HepG2 (cell line): Measurements from ENCODE around the gene XRCC1. TPM values are rescaled to one million over a fixed set of nuclear protein-coding genes. Genes with fewer than 3 reads are reported as not detected.
A peak's percentile ranks its signal among the peaks of the same experiment; 100 is the strongest.

Source experiments
- ATAC-seq: fragments of 200-7000 bp; cut with Tn5 transposase; 3 replicates; pipeline ENCODE4 v1.9.1; 2020; ENCODE audit warnings: mild to moderate bottlenecking, moderate library complexity
- BruUV-seq: library from RNA; stranded (reverse); fragments of 400-500 nt; replicated peaks from 2 replicates; lab custom pipeline; 2021; lab: Mats Ljungman, UMichigan
- CTCF ChIA-PET: fragments of 300-600 bp; formaldehyde crosslinking; extraction: SDS; loops from one replicate; lab custom pipeline; 2021; ENCODE audit warnings: low total read pairs, inconsistent platforms, low intra/inter-chr PET ratio; lab: Yijun Ruan, JAX
- POLR2A ChIA-PET: fragments of 350-600 bp; sonication (Branson Sonifier 250); formaldehyde crosslinking; loops from one replicate; lab custom pipeline; 2020; ENCODE audit warnings: antibody characterized with exemption, inconsistent platforms; lab: Yijun Ruan, JAX
- DNase-seq: peaks from one replicate; pipeline ENCODE4 v3.0.0-alpha.2; 2015; ENCODE audit warnings: low spot score
- FAIRE-seq: peaks from 3 replicates; lab custom pipeline; 2011; peaks lifted over from hg19 to GRCh38; lab: Jason Lieb, UNC
- H2AFZ ChIP-seq: one replicate; pipeline ENCODE4 v1.6.1; 2011; ENCODE audit warnings: low read length, inconsistent platforms
- H3K27ac ChIP-seq: fragments of 300-600 bp; 3 replicates; pipeline ENCODE4 v1.8.0; 2011; ENCODE audit warnings: mixed run types, mild to moderate bottlenecking, mixed read lengths, low read length, inconsistent platforms; ENCODE audit not compliant: insufficient read depth; ENCODE audit errors: extremely low read length
- H3K27me3 ChIP-seq, 2 experiments: fragments of 200-600 bp in 1 of 2; 2 replicates in 1 of 2; 3 replicates in 1 of 2; pipeline versions ENCODE4 v1.6.0 to v1.8.0; 2011; ENCODE audit warnings: low read length in 2 of 2, mild to moderate bottlenecking in 2 of 2, moderate library complexity in 2 of 2, inconsistent platforms in 1 of 2; ENCODE audit not compliant: insufficient read depth in 2 of 2, control insufficient read depth in 1 of 2
- H3K36me3 ChIP-seq, 2 experiments: fragments of 200-600 bp in 1 of 2; replicated peaks in 1 of 2; 2 replicates in 1 of 2; 3 replicates in 1 of 2; pipeline versions ENCODE4 v1.5.1 to v1.8.0; 2011; ENCODE audit warnings: low read length in 2 of 2, inconsistent platforms in 1 of 2; ENCODE audit not compliant: insufficient read depth in 2 of 2, control insufficient read depth in 1 of 2
- H3K4me1 ChIP-seq: 2 replicates; pipeline ENCODE4 v1.5.1; 2012; ENCODE audit warnings: low read length, inconsistent platforms; ENCODE audit not compliant: insufficient read depth
- H3K4me2 ChIP-seq: 2 replicates; pipeline ENCODE4 v1.6.0; 2011; ENCODE audit warnings: low read depth, low read length, inconsistent platforms
- H3K4me3 ChIP-seq, 3 experiments: fragments of 200-600 bp in 1 of 3; sonication (generic), shearing (Covaris generic) in 1 of 3; replicated peaks in 1 of 3; 2 replicates each; pipeline ENCODE4 v1.5.1; 2011 to 2016; ENCODE audit warnings: low read length in 3 of 3, inconsistent platforms in 2 of 3, low read depth in 2 of 3, mild to moderate bottlenecking in 2 of 3, control low read depth in 1 of 3, mixed read lengths in 1 of 3; ENCODE audit not compliant: insufficient read depth in 1 of 3
- H3K79me2 ChIP-seq: one replicate; pipeline ENCODE4 v1.6.1; 2011; ENCODE audit warnings: low read length, inconsistent platforms; ENCODE audit not compliant: insufficient read depth
- H3K9ac ChIP-seq: 2 replicates; pipeline ENCODE4 v1.6.0; 2011; ENCODE audit warnings: mild to moderate bottlenecking, low read depth, low read length, inconsistent platforms; ENCODE audit not compliant: insufficient read depth
- H3K9me3 ChIP-seq: 2 replicates; pipeline ENCODE4 v1.5.1; 2012; ENCODE audit warnings: mild to moderate bottlenecking, low read length
- H4K20me1 ChIP-seq: 2 replicates; pipeline ENCODE4 v1.6.0; 2011; ENCODE audit warnings: inconsistent platforms, mild to moderate bottlenecking, low read length, moderate library complexity; ENCODE audit not compliant: insufficient read depth
- GLMP ChIP-seq: sonication (generic); formaldehyde crosslinking; IDR thresholded peaks from 2 replicates; pipeline ENCODE4 v1.9.0; 2021; ENCODE audit warnings: missing genetic modification reagents, mild to moderate bottlenecking, borderline replicate concordance
- HMGXB4 ChIP-seq, 2 experiments: sonication (generic) in 1 of 2; formaldehyde crosslinking in 1 of 2; IDR thresholded peaks; 2 replicates each; pipeline versions ENCODE4 v1.4.0 to v1.6.1; 2018 to 2020; ENCODE audit warnings: missing genetic modification reagents in 2 of 2, borderline replicate concordance in 1 of 2, low read depth in 1 of 2, mild to moderate bottlenecking in 1 of 2, missing biosample characterization in 1 of 2
- IRF2 ChIP-seq: IDR thresholded peaks from 2 replicates; pipeline ENCODE4 v1.6.1; 2018; ENCODE audit warnings: missing genetic modification reagents, missing compliant biosample characterization
- LBX2 ChIP-seq: sonication (generic); formaldehyde crosslinking; IDR thresholded peaks from 2 replicates; pipeline ENCODE4 v1.5.0; 2020; ENCODE audit warnings: missing genetic modification reagents, mild to moderate bottlenecking, borderline replicate concordance
- MAFK ChIP-seq, 2 experiments: IDR thresholded peaks in 1 of 2; conservative IDR thresholded peaks in 1 of 2; 2 replicates each; pipeline ENCODE4 v1.6.1; 2011; ENCODE audit warnings: improper control_type of control experiment in 2 of 2, low read length in 2 of 2
- TAF1 ChIP-seq: sonication (generic); formaldehyde crosslinking; IDR thresholded peaks from 2 replicates; pipeline ENCODE4 v1.4.0; 2020; ENCODE audit warnings: missing genetic modification reagents
- ZNF264 ChIP-seq: sonication (generic); formaldehyde crosslinking; IDR thresholded peaks from 2 replicates; pipeline ENCODE4 v1.4.0; 2020; ENCODE audit warnings: missing genetic modification reagents
- ZNF496 ChIP-seq: sonication (generic); formaldehyde crosslinking; IDR thresholded peaks from 2 replicates; pipeline ENCODE4 v1.8.1; 2023; ENCODE audit warnings: mild to moderate bottlenecking, moderate library complexity, missing genetic modification reagents; ENCODE audit not compliant: insufficient replicate concordance
- ZNF501 ChIP-seq: sonication (generic); formaldehyde crosslinking; IDR thresholded peaks from 2 replicates; pipeline ENCODE4 v1.5.1; 2020; ENCODE audit warnings: mild to moderate bottlenecking, moderate library complexity, missing genetic modification reagents
- ZNF670 ChIP-seq: sonication (generic); formaldehyde crosslinking; IDR thresholded peaks from 2 replicates; pipeline ENCODE4 v1.8.0; 2022; ENCODE audit warnings: mild to moderate bottlenecking, missing genetic modification reagents, borderline replicate concordance
- whole genome bisulfite sequencing: methylation state at CpG from one replicate; pipeline ENCODE4 v1.1.6; 2017; ENCODE audit warnings: low lambda C conversion rate; 5-methylcytosine and 5-hydroxymethylcytosine counted together
- in situ Hi-C: cut with HindIII; loops from 2 replicates; pipeline ENCODE4 v1.10.0; 2017; ENCODE audit warnings: low pct_unique_long_range_greater_than_20kb; ENCODE audit not compliant: extremely low pct_ligation_motif_present
- intact Hi-C: fragments of 100-400 bp; cut with micrococcal nuclease; formaldehyde crosslinking; loops from one replicate; pipeline ENCODE4 v1.10.0; 2022; ENCODE audit not compliant: unreplicated experiment
- polyA plus RNA-seq, 8 experiments: library from polyadenylated mRNA; depleted of rRNA in 3 of 8; stranded (reverse) in 7 of 8; unstranded in 1 of 8; fragments of >200 nt; fragmentation: Illumina TruSeq in 4 of 8; extraction: Trizol in 4 of 8; gene quantifications; 2 replicates each; pipeline versions ENCODE4 v1.2.1 to v1.2.3, GENCODE V29; 2011 to 2016; ENCODE audit warnings: low read depth in 4 of 8, missing spikeins in 1 of 8, mixed read lengths in 1 of 8; ENCODE audit not compliant: insufficient read depth in 1 of 8
- total RNA-seq, 5 experiments: library from RNA; depleted of rRNA; stranded (reverse); fragments of >200 nt; fragmentation: Illumina TruSeq; extraction: Trizol; gene quantifications; 2 replicates each; pipeline ENCODE4 v1.2.3, GENCODE V29; 2016; ENCODE audit warnings: low read depth in 1 of 5

XRCC1 gene
- total and polyA plus RNA-seq, 2 of the 13 experiments (the other 11 are each of a cell fraction or from before 2014, with no cell fraction given): 24.7 to 26.3 TPM

GRCh38 chr19:43597876-43598275 lies 22.5 kb upstream of the XRCC1 start (continued):
- TF ChIP-seq GLMP (no peak), TAF1 (no peak), ZNF496 (CRISPR knock-in tag) (no peak)

- Histone ChIP-seq H3K4me2 (peak overlapping the region; percentile 86), H3K4me1 (peaks cover 19% of the 10 kb centered on the region), H3K4me3 (peak overlapping the region; percentile 69 to 80 (median 71)), H3K36me3 (peaks cover 7 to 28% of the 10 kb centered on the region in 2 experiments; a peak in 4 of 5 replicates), H3K27me3 (no peaks in the 10 kb centered on the region; a peak in 1 of 5 replicates), H3K9ac (peak overlapping the region; percentile 88), H3K27ac (peak overlapping the region; percentile 94), H4K20me1 (peaks cover 2% of the 10 kb centered on the region; the same call in 1 of the 2 replicates), H2AFZ (peak overlapping the region; percentile 55), H3K79me2 (peaks cover 27% of the 10 kb centered on the region), H3K9me3 (no peaks in the 10 kb centered on the region)
- 0% methylated on average over 4 of the region's 7 CpGs for WGBS
- BruUV-seq: no TSS peak
- in situ Hi-C loops: loop anchor here (5.0 kb wide), 1 partner anchor 55 kb away; no protein-coding TSS in a partner anchor
- ChIA-PET POLR2A (interaction anchor here (0.9 to 1.8 kb wide), 7 partner anchors 10 to 72 kb away, joined by 3 to 17 read pairs (median 6); partner anchors contain the start of gene ZNF575), CTCF (no interaction called here)
- ATAC-seq: no peak
- no peak for FAIRE-seq
- no peak for DNase-seq
- intact Hi-C loops: loop anchor here (1.0 to 10.0 kb wide), 3 partner anchors 22 to 72 kb away; partner anchors contain the start of genes ETHE1, PINLYP and XRCC1
- TF ChIP-seq ZNF264 (CRISPR knock-in tag) (no peak), ZNF670 (CRISPR knock-in tag) (0 out of 2 replicates have a peak, but pooled peaks have one; percentile 19), HMGXB4 (CRISPR knock-in tag; IDR thresholded peaks at IDR 0.05; ENCODE audit: borderline replicate concordance in 1 of 2, low read depth in 1 of 2) (no peak), ZNF501 (CRISPR knock-in tag) (0 out of 2 replicates have a peak, but pooled peaks have one; percentile 6), MAFK (conservative IDR thresholded peaks at IDR 0.05 in 1 of 2, IDR thresholded peaks at IDR 0.05 in 1 of 2; ENCODE audit: low read length in 2 of 2) (no peak), LBX2 (0 out of 2 replicates have a peak, but pooled peaks have one; percentile 3), IRF2 (CRISPR knock-in tag) (0 out of 2 replicates have a peak, but pooled peaks have one; percentile 2)
Measured at GRCh38 chr19:43596842-43597461, 21.6 kb upstream of the XRCC1 start.
